Vagina (tissue), 2 donors: ENCODE results near the gene SPACA4. TPM values are rescaled to one million over a fixed set of nuclear protein-coding genes. Genes with fewer than 3 reads are reported as not detected.

Experiments
- DNase-seq, 2 donors: peaks; one replicate each; pipeline ENCODE4 v3.0.0-alpha.2; 2017; ENCODE audit errors: extremely low spot score in 2 of 2
- H3K27ac ChIP-seq: fragments of 200-600 bp; sonication (generic); one replicate; pipeline ENCODE4 v1.5.1; 2019
- H3K27me3 ChIP-seq: fragments of 200-600 bp; sonication (generic); one replicate; pipeline ENCODE4 v1.5.1; 2019
- H3K36me3 ChIP-seq, 2 donors: fragments of 200-600 bp; sonication (generic); one replicate each; pipeline ENCODE4 v1.5.1; 2017 to 2019
- H3K4me1 ChIP-seq: fragments of 200-600 bp; sonication (generic); one replicate; pipeline ENCODE4 v1.5.1; 2019
- H3K4me3 ChIP-seq, 2 donors: fragments of 200-600 bp; sonication (generic); 1 replicate in 1 of 2; 2 replicates in 1 of 2; pipeline ENCODE4 v1.5.1; 2016 to 2019
- H3K9me3 ChIP-seq: fragments of 200-600 bp; sonication (generic); one replicate; pipeline ENCODE4 v1.5.1; 2019
- POLR2A ChIP-seq, 2 donors: fragments of 450-650 bp; IDR thresholded peaks; one replicate each; pipeline ENCODE4 v1.6.1; 2017; ENCODE audit warnings: antibody characterized with exemption in 2 of 2, mild to moderate bottlenecking in 2 of 2, moderate library complexity in 2 of 2
- POLR2AphosphoS5 ChIP-seq, 2 donors: sonication (generic); formaldehyde crosslinking; IDR thresholded peaks; one replicate each; pipeline ENCODE4 v1.9.0; 2017; ENCODE audit warnings: antibody characterized with exemption in 2 of 2, mild to moderate bottlenecking in 2 of 2, low read depth in 1 of 2; ENCODE audit not compliant: insufficient read depth in 1 of 2
- intact Hi-C: fragments of 100-400 bp; cut with DNase I; formaldehyde crosslinking; loops from one replicate; pipeline ENCODE4 v1.15.1; 2023
- total RNA-seq: library from RNA; depleted of rRNA; stranded (reverse); fragments of >200 nt; gene quantifications from one replicate; pipeline ENCODE4 v1.2.3, GENCODE V29; 2016
- TF ChIP-seq, protein P1 (sequence below), 3 experiments: fragments of 450-650 bp in 2 of 3; fragments of 200-600 bp in 1 of 3; sonication (generic) in 1 of 3; IDR thresholded peaks; one replicate each; pipeline ENCODE4 v1.5.1; 2017 to 2019; ENCODE audit warnings: antibody characterized with exemption in 3 of 3, mild to moderate bottlenecking in 2 of 3, moderate library complexity in 2 of 3

Gene SPACA4
- total RNA-seq, 1 donor from 2014 or later = 3.9 TPM

DNA sequence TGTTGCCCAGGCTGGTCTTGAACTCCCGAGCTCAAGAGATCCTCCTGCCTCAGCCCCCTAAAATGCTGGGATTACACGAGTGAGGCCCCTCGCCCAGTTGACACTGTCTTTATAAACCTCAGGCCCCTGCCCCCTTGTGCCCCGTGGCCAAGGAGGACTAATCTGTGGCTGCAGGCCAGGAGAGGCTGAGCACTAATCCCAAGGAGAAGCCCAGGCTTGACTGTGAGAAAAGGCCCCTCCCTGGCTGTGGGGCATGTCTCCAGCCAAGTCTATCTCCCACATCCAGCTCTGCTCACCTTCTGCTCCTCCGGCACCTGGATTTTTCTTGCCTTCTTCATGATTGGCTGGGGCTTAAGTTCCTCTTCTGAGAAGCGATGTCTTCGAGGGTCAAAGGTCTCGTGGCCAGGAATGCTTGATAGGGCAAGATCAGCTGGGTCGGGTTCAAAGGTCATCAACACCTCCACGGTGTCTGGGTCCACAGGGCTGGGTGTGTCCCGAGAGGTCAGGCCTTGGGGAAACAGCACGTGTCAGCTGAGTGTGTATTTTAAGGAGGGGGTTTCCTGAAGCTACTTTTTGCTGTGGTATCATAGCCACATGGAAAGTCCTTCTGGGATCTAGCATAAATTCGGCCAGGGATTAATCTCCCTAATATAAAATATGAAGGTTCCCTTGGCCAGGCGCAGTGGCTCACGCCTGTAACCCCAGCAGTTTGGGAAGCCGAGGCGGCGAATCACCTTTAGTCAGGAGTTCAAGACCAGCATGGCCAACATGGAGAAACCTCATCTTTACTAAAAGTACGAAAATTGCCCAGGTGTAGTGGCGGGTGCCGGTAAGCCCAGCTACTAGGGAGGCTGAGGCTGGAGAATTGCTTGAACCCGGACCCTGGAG, 26.9 kb downstream of the SPACA4 start:
- Histone ChIP-seq H3K27me3 (no peaks in the 10 kb centered on the region), H3K4me3 (peak overlapping the region in 1 of 2 donors; percentile 54), H3K27ac (peak overlapping the region; percentile 99), H3K9me3 (no peaks in the 10 kb centered on the region), H3K36me3 (peaks cover 0 to 5% of the 10 kb centered on the region in 2 donors), H3K4me1 (peaks cover 76% of the 10 kb centered on the region)
- peak in 1 of 2 donors; percentile 90 for DNase-seq
- TF ChIP-seq POLR2AphosphoS5 (IDR thresholded peaks at IDR 0.05; ENCODE audit: insufficient read depth in 1 of 2, low read depth in 1 of 2) (no peak), POLR2A (IDR thresholded peaks at IDR 0.05) (no peak)
- TF ChIP-seq, protein P1, sequence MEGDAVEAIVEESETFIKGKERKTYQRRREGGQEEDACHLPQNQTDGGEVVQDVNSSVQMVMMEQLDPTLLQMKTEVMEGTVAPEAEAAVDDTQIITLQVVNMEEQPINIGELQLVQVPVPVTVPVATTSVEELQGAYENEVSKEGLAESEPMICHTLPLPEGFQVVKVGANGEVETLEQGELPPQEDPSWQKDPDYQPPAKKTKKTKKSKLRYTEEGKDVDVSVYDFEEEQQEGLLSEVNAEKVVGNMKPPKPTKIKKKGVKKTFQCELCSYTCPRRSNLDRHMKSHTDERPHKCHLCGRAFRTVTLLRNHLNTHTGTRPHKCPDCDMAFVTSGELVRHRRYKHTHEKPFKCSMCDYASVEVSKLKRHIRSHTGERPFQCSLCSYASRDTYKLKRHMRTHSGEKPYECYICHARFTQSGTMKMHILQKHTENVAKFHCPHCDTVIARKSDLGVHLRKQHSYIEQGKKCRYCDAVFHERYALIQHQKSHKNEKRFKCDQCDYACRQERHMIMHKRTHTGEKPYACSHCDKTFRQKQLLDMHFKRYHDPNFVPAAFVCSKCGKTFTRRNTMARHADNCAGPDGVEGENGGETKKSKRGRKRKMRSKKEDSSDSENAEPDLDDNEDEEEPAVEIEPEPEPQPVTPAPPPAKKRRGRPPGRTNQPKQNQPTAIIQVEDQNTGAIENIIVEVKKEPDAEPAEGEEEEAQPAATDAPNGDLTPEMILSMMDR (IDR thresholded peaks at IDR 0.05) = no peak
- intact Hi-C loops = loop anchor here (10.0 kb wide), 1 partner anchor 331 kb away; the partner anchor contains the start of gene FTL

DNA sequence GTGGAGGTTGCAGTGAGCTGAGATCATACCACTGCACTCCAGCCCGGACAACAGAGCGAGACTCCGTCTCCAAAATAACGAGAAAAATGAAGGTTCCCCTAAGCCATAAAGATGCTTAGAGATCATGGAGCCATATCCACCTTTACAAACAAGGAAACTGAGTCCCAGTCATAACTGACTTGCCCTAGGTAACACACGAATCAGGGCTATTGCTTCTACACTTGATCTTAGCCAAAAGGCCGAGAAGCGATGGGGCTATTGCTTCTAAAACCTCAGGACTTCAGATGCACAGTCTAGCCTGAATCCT, 27.4 kb downstream of the SPACA4 start:
- Histone ChIP-seq H3K4me1 (peaks cover 82% of the 10 kb centered on the region), H3K36me3 (peaks cover 0 to 5% of the 10 kb centered on the region in 2 donors), H3K9me3 (no peaks in the 10 kb centered on the region), H3K27ac (peak overlapping the region; percentile 99), H3K27me3 (no peaks in the 10 kb centered on the region), H3K4me3 (peak overlapping the region; percentile 54 to 69)
- DNase-seq = no peak
- TF ChIP-seq POLR2AphosphoS5 (IDR thresholded peaks at IDR 0.05; ENCODE audit: insufficient read depth in 1 of 2, low read depth in 1 of 2) = no peak
- TF ChIP-seq POLR2A (IDR thresholded peaks at IDR 0.05) = no peak
- TF ChIP-seq, protein P1 (IDR thresholded peaks at IDR 0.05) = no peak
- intact Hi-C loops = loop anchor here (10.0 kb wide), 1 partner anchor 331 kb away; the partner anchor contains the start of gene FTL

DNA sequence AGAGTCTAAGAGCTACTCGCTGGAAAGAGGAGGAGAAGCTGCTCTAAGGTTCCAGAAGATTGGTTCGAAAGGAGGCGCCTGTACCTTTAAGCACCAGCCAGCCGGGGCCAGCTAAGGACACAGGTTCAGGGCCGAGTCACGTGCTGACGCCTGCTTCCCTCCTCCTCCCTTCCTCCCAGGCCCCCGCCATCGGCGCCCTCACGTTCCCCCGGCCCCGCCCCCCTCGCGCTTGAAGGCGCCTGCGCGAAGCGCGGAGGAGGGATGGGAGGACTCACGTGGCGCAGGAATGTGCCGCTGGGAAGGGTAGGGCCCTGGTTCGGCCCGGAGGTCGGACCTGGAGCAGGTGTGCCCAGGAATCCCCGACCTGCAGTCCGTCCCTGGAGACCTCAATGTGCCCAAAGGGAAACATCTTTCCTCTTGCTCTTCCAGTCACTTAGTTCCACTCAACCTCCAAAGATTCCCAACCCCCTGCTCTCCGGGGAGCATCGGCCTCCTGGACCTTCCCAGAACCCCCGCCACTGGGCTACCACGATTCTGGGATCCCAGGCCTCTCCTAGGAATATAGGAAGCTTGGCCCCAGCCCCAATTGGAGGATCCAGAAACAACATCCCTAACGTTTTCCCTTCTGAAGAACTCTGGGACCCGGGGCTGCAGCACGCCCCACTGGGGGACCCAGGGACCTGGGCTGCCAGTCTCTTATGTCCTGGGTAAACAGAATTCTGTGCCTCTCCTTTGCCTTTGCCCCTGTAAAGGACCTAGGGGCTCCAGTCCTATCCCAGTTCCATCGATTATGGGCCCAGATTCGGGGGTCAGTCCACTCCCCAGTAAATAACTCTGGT, 28.1 kb downstream of the SPACA4 start:
- intact Hi-C loops = loop anchor here (10.0 kb wide), 1 partner anchor 330 kb away; the partner anchor contains the start of gene FTL
- Histone ChIP-seq H3K9me3 (no peaks in the 10 kb centered on the region), H3K4me1 (peaks cover 82% of the 10 kb centered on the region), H3K4me3 (peak overlapping the region; percentile 54 to 69), H3K27ac (peak overlapping the region; percentile 99), H3K27me3 (no peaks in the 10 kb centered on the region), H3K36me3 (peaks cover 0 to 5% of the 10 kb centered on the region in 2 donors)
- TF ChIP-seq, protein P1 (IDR thresholded peaks at IDR 0.05) = no peak
- TF ChIP-seq POLR2AphosphoS5 (IDR thresholded peaks at IDR 0.05; ENCODE audit: insufficient read depth in 1 of 2, low read depth in 1 of 2) (peak; percentile 94 to 99), POLR2A (IDR thresholded peaks at IDR 0.05) (peak in 1 of 2 donors; percentile 52)
- DNase-seq = peak in 1 of 2 donors; percentile 98

DNA sequence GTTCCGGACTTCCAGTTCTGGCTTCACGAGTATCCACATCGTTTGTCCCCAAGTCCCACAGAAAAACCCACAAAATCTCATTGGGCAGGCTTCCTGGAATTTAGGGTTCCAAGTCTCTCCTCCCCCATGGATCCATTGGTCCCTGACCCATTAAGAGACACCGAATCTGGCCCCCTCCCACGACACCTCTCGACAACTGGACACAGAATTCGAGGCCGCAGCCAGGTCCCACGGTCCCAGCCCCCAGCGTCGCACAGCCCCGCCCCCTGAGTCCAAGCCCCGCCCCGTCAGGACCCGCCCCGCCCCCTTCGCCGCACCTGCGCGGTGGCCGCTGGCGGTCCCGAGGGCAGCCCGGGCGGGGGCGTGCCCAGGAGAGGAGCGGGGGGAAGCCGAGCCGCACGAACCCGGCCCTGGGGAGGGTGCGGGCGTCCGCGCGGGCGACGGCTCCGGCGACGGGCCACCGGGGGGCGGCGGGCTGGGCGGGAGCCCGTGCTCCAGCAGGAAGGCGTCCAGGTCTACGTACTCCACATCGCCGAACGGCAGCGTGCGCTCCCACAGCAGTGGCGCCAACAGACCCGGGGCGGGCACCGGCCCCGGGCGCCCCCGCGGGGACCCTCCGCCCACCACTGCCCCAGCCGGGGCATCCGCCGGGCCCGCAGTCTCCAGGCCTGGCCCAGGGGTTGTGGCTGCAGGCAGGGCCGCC, 28.9 kb downstream of the SPACA4 start:
- TF ChIP-seq POLR2AphosphoS5 (IDR thresholded peaks at IDR 0.05; ENCODE audit: insufficient read depth in 1 of 2, low read depth in 1 of 2) = no peak
- peak in 1 of 2 donors; percentile 62 for TF ChIP-seq POLR2A (IDR thresholded peaks at IDR 0.05)
- H3K27me3 ChIP-seq = no peaks in the 10 kb centered on the region
- peak overlapping the region; percentile 99 for H3K27ac ChIP-seq
- intact Hi-C loops = loop anchor here (10.0 kb wide), 1 partner anchor 329 kb away; the partner anchor contains the start of gene FTL
- peaks cover 0 to 5% of the 10 kb centered on the region in 2 donors for H3K36me3 ChIP-seq
- H3K9me3 ChIP-seq = no peaks in the 10 kb centered on the region
- peak overlapping the region; percentile 54 to 69 for H3K4me3 ChIP-seq
- H3K4me1 ChIP-seq = peaks cover 74% of the 10 kb centered on the region
- peak in 1 of 2 donors; percentile 92 for DNase-seq
